Stimulated activated memory B cell treated with anti-CD40 and anti-IgM and Interleukin-4, amounts not matched to agents 10 μg/mL and 1 μg/mL and 100 μg/mL, for 72 hours (primary cell): ENCODE measurements around the gene FAM227A.

ENCODE experiments used
- ATAC-seq: fragments of 150-1000 bp; cut with Tn5 transposase; 2 replicates; pipeline ENCODE4 v1.10.0; 2021
- H3K27ac Mint-ChIP-seq: one replicate; pipeline ENCODE4 v1.8.0; 2022; ENCODE audit warnings: mild to moderate bottlenecking, mixed read lengths
- H3K27me3 Mint-ChIP-seq: one replicate; pipeline ENCODE4 v1.8.0; 2022; ENCODE audit warnings: mixed read lengths
- H3K36me3 Mint-ChIP-seq: one replicate; pipeline ENCODE4 v1.8.0; 2022; ENCODE audit warnings: mixed read lengths
- H3K4me1 Mint-ChIP-seq: one replicate; pipeline ENCODE4 v1.8.0; 2022; ENCODE audit warnings: mixed read lengths
- H3K4me3 Mint-ChIP-seq: one replicate; pipeline ENCODE4 v1.8.0; 2022; ENCODE audit warnings: mild to moderate bottlenecking, moderate library complexity, mixed read lengths
- H3K9me3 Mint-ChIP-seq: one replicate; pipeline ENCODE4 v1.8.0; 2022; ENCODE audit warnings: mixed read lengths

FAM227A gene

GRCh38 chr22:38656256-38657044, at the start of gene FAM227A, which contains the start of gene CBY1:
Gene FAM227A, minus strand, starts transcription at chr22:38656392. Its CDS starts 6,224 bp downstream, at chr22:38650168.
Gene CBY1, plus strand, starts transcription at chr22:38656638. Its CDS starts 11,417 bp downstream, at chr22:38668055.
- peak; percentile 94 for ATAC-seq
- Mint-ChIP-seq H3K9me3 (no peaks in the 10 kb centered on the region), H3K36me3 (no peaks in the 10 kb centered on the region), H3K4me1 (peaks cover 6% of the 10 kb centered on the region), H3K27me3 (no peaks in the 10 kb centered on the region), H3K27ac (peak within 1 kb of the TSS; percentile 96), H3K4me3 (peak within 1 kb of the TSS; percentile 90)

- Mint-ChIP-seq H3K36me3 (no peaks in the 10 kb centered on the region), H3K9me3 (no peaks in the 10 kb centered on the region), H3K27ac (peak within 1 kb of the TSS; percentile 80), H3K4me1 (peaks cover 48% of the 10 kb centered on the region), H3K27me3 (no peaks in the 10 kb centered on the region), H3K4me3 (peak within 1 kb of the TSS; percentile 91)
- ATAC-seq = peak; percentile 89
These were observed 49.3 kb upstream of the FAM227A start, which contains the start of gene GTPBP1 for GRCh38 chr22:38705235-38706100. Gene GTPBP1, plus strand, starts transcription at chr22:38705944. Its CDS starts 12 bp downstream, at chr22:38705956.

- Mint-ChIP-seq H3K4me3 (peak overlapping the region; percentile 91), H3K36me3 (no peaks in the 10 kb centered on the region), H3K9me3 (no peaks in the 10 kb centered on the region), H3K4me1 (peaks cover 52% of the 10 kb centered on the region), H3K27me3 (no peaks in the 10 kb centered on the region), H3K27ac (peak overlapping the region; percentile 80)
- ATAC-seq = no peak
These were observed 48.6 kb upstream of the FAM227A start for GRCh38 chr22:38704654-38705234.

GRCh38 chr22:38700789-38701628, 44.8 kb upstream of the FAM227A start, which contains the start of gene JOSD1:
Gene JOSD1, minus strand, starts transcription at chr22:38700943. Its CDS starts 956 bp downstream, at chr22:38699987.
- no peaks in the 10 kb centered on the region for H3K27me3 Mint-ChIP-seq
- H3K9me3 Mint-ChIP-seq = no peaks in the 10 kb centered on the region
- H3K27ac Mint-ChIP-seq = peak within 1 kb of the TSS; percentile 98
- H3K4me3 Mint-ChIP-seq = peak within 1 kb of the TSS; percentile 92
- ATAC-seq = peak; percentile 77
- H3K4me1 Mint-ChIP-seq = peaks cover 53% of the 10 kb centered on the region
- peaks cover 14% of the 10 kb centered on the region for H3K36me3 Mint-ChIP-seq

- no peaks in the 10 kb centered on the region for H3K27me3 Mint-ChIP-seq
- peak overlapping the region; percentile 98 for H3K27ac Mint-ChIP-seq
- H3K36me3 Mint-ChIP-seq = peaks cover 14% of the 10 kb centered on the region
- H3K4me1 Mint-ChIP-seq = peaks cover 55% of the 10 kb centered on the region
- no peaks in the 10 kb centered on the region for H3K9me3 Mint-ChIP-seq
- peak overlapping the region; percentile 92 for H3K4me3 Mint-ChIP-seq
- no peak for ATAC-seq
These were observed 44.1 kb upstream of the FAM227A start for GRCh38 chr22:38700270-38700788.

- Mint-ChIP-seq H3K4me3 (peak overlapping the region; percentile 92), H3K9me3 (no peaks in the 10 kb centered on the region), H3K27me3 (no peaks in the 10 kb centered on the region), H3K4me1 (peaks cover 55% of the 10 kb centered on the region), H3K36me3 (peaks cover 19% of the 10 kb centered on the region), H3K27ac (peak overlapping the region; percentile 98)
- no peak for ATAC-seq
These were observed 43.6 kb upstream of the FAM227A start for GRCh38 chr22:38699784-38700183.

- no peak for ATAC-seq
- H3K36me3 Mint-ChIP-seq = peaks cover 24% of the 10 kb centered on the region
- H3K9me3 Mint-ChIP-seq = no peaks in the 10 kb centered on the region
- peak overlapping the region; percentile 92 for H3K4me3 Mint-ChIP-seq
- peak overlapping the region; percentile 98 for H3K27ac Mint-ChIP-seq
- peaks cover 61% of the 10 kb centered on the region for H3K4me1 Mint-ChIP-seq
- no peaks in the 10 kb centered on the region for H3K27me3 Mint-ChIP-seq
These were observed 43.0 kb upstream of the FAM227A start for GRCh38 chr22:38699143-38699542.

GRCh38 chr22:38698407-38699094, 42.4 kb upstream of the FAM227A start:
- Mint-ChIP-seq H3K4me1 (peaks cover 66% of the 10 kb centered on the region), H3K27me3 (no peaks in the 10 kb centered on the region), H3K36me3 (peaks cover 26% of the 10 kb centered on the region)

GRCh38 chr22:38697425-38698089, 41.4 kb upstream of the FAM227A start:
- Mint-ChIP-seq H3K36me3 (peaks cover 33% of the 10 kb centered on the region), H3K4me1 (peaks cover 74% of the 10 kb centered on the region), H3K27me3 (no peaks in the 10 kb centered on the region), H3K9me3 (no peaks in the 10 kb centered on the region), H3K4me3 (peak overlapping the region; percentile 57), H3K27ac (peak overlapping the region; percentile 46)
- ATAC-seq = no peak

More at GRCh38 chr22:38698407-38699094, 42.4 kb upstream of the FAM227A start:
- Mint-ChIP-seq H3K27ac (peak overlapping the region; percentile 98), H3K9me3 (no peaks in the 10 kb centered on the region), H3K4me3 (peak overlapping the region; percentile 92)
- ATAC-seq = no peak

- peaks cover 33% of the 10 kb centered on the region for H3K36me3 Mint-ChIP-seq
- peaks cover 74% of the 10 kb centered on the region for H3K4me1 Mint-ChIP-seq
- H3K4me3 Mint-ChIP-seq = peak overlapping the region; percentile 57
- H3K27me3 Mint-ChIP-seq = no peaks in the 10 kb centered on the region
- H3K27ac Mint-ChIP-seq = peak overlapping the region; percentile 46
- no peaks in the 10 kb centered on the region for H3K9me3 Mint-ChIP-seq
- no peak for ATAC-seq
These were observed 40.6 kb upstream of the FAM227A start for GRCh38 chr22:38696606-38697424.

- Mint-ChIP-seq H3K27me3 (no peaks in the 10 kb centered on the region), H3K4me3 (no peak overlapping the region), H3K9me3 (no peaks in the 10 kb centered on the region), H3K4me1 (peaks cover 70% of the 10 kb centered on the region), H3K27ac (peak overlapping the region; percentile 15), H3K36me3 (peaks cover 41% of the 10 kb centered on the region)
- ATAC-seq = no peak
These were observed 38.7 kb upstream of the FAM227A start for GRCh38 chr22:38694940-38695339.

GRCh38 chr22:38694049-38694448, 37.9 kb upstream of the FAM227A start:
- Mint-ChIP-seq H3K36me3 (peaks cover 50% of the 10 kb centered on the region), H3K9me3 (no peaks in the 10 kb centered on the region), H3K4me1 (peaks cover 62% of the 10 kb centered on the region), H3K27me3 (no peaks in the 10 kb centered on the region), H3K4me3 (no peak overlapping the region), H3K27ac (no peak overlapping the region)
- ATAC-seq = no peak
